Activated B cell treated with CpG ODN at 0.5 μM for 24 hours (primary cell): ENCODE measurements around the gene NOM1. TPM values are rescaled to one million over a fixed set of nuclear protein-coding genes. Genes with fewer than 3 reads are reported as not detected.
"Not testable (repeated sequence)": the region's sequence is repeated elsewhere in the genome, so short reads cannot be mapped to it uniquely, and the experiment has no call there.

ENCODE experiments used
- ATAC-seq: fragments of 200-7000 bp; cut with Tn5 transposase; one replicate; pipeline ENCODE4 v1.10.0; 2021; ENCODE audit warnings: low read depth, mild to moderate bottlenecking, moderate library complexity
- CTCF ChIA-PET: fragments of 350-600 bp; sonication (Branson Sonifier 250); formaldehyde crosslinking; loops from one replicate; lab custom pipeline; 2021; ENCODE audit warnings: antibody characterized with exemption; lab: Charles Lee
- POLR2A ChIA-PET: fragments of 350-600 bp; sonication (Branson Sonifier 250); formaldehyde crosslinking; loops from one replicate; lab custom pipeline; 2021; ENCODE audit warnings: antibody characterized with exemption; lab: Charles Lee
- DNase-seq: peaks from one replicate; pipeline ENCODE4 v3.0.0; 2022
- H3K27ac Mint-ChIP-seq: one replicate; pipeline ENCODE4 v1.8.0; 2020; ENCODE audit warnings: mixed read lengths
- H3K27me3 Mint-ChIP-seq: one replicate; pipeline ENCODE4 v1.8.0; 2021; ENCODE audit warnings: mixed read lengths
- H3K36me3 Mint-ChIP-seq: one replicate; pipeline ENCODE4 v1.8.0; 2021; ENCODE audit warnings: low read depth, mixed read lengths
- H3K4me1 Mint-ChIP-seq: one replicate; pipeline ENCODE4 v1.8.0; 2021; ENCODE audit warnings: mixed read lengths
- H3K4me3 Mint-ChIP-seq: one replicate; pipeline ENCODE4 v1.8.0; 2020; ENCODE audit warnings: mild to moderate bottlenecking, mixed read lengths
- H3K9me3 Mint-ChIP-seq: one replicate; pipeline ENCODE4 v1.8.0; 2020; ENCODE audit warnings: mixed read lengths
- CTCF ChIP-seq: fragments of 200-600 bp; IDR thresholded peaks from one replicate; pipeline ENCODE4 v1.8.0; 2022; ENCODE audit warnings: antibody characterized with exemption, mild to moderate bottlenecking
- intact Hi-C: fragments of 100-400 bp; cut with micrococcal nuclease; formaldehyde crosslinking; loops from one replicate; pipeline ENCODE4 v1.15.1; 2024
- total RNA-seq: library from RNA; stranded (reverse); gene quantifications from 2 replicates; pipeline ENCODE4 v1.2.3, GENCODE V29; 2022

The NOM1 gene
- total RNA-seq, 1 donor from 2014 or later = 39.1 TPM

GRCh38 chr7:156927571-156928405 lies 21.7 kb upstream of the NOM1 start:
- Mint-ChIP-seq H3K27ac (no peak overlapping the region), H3K36me3 (no peaks in the 10 kb centered on the region)
- no peak for ATAC-seq

GRCh38 chr7:156928406-156928747 lies 21.1 kb upstream of the NOM1 start:
- H3K36me3 Mint-ChIP-seq = no peaks in the 10 kb centered on the region
- CTCF ChIA-PET = no interaction called here
- peaks cover under 1% of the 10 kb centered on the region for H3K4me1 Mint-ChIP-seq
- peaks cover 10% of the 10 kb centered on the region for H3K27me3 Mint-ChIP-seq
- H3K4me3 Mint-ChIP-seq = no peak overlapping the region
- POLR2A ChIA-PET = no interaction called here
- intact Hi-C loops = no loop called here
- no peak for TF ChIP-seq CTCF
- no peaks in the 10 kb centered on the region for H3K9me3 Mint-ChIP-seq
- ATAC-seq (no peak), DNase-seq (no peak)
- no peak overlapping the region for H3K27ac Mint-ChIP-seq

More at GRCh38 chr7:156927571-156928405, 21.7 kb upstream of the NOM1 start:
- no peak overlapping the region for H3K4me3 Mint-ChIP-seq
- DNase-seq = no peak
- ChIA-PET CTCF (no interaction called here), POLR2A (no interaction called here)
- H3K27me3 Mint-ChIP-seq = peaks cover 13% of the 10 kb centered on the region
- no peaks in the 10 kb centered on the region for H3K9me3 Mint-ChIP-seq
- intact Hi-C loops = no loop called here
- peaks cover 5% of the 10 kb centered on the region for H3K4me1 Mint-ChIP-seq
- TF ChIP-seq CTCF = no peak

- no peak overlapping the region for H3K4me3 Mint-ChIP-seq
- peaks cover 7% of the 10 kb centered on the region for H3K27me3 Mint-ChIP-seq
- no peak overlapping the region for H3K27ac Mint-ChIP-seq
- ATAC-seq (no peak), DNase-seq (no peak)
- no peaks in the 10 kb centered on the region for H3K4me1 Mint-ChIP-seq
- ChIA-PET CTCF (no interaction called here), POLR2A (no interaction called here)
- TF ChIP-seq CTCF = no peak
- intact Hi-C loops = no loop called here
- no peaks in the 10 kb centered on the region for H3K9me3 Mint-ChIP-seq
- H3K36me3 Mint-ChIP-seq = no peaks in the 10 kb centered on the region
Observed at GRCh38 chr7:156929789-156930539, 19.5 kb upstream of the NOM1 start.

- DNase-seq (no peak), ATAC-seq (no peak)
- H3K36me3 Mint-ChIP-seq = no peaks in the 10 kb centered on the region
- H3K9me3 Mint-ChIP-seq = no peaks in the 10 kb centered on the region
- ChIA-PET POLR2A (no interaction called here), CTCF (no interaction called here)
- peaks cover 8% of the 10 kb centered on the region for H3K27me3 Mint-ChIP-seq
- intact Hi-C loops = no loop called here
- no peaks in the 10 kb centered on the region for H3K4me1 Mint-ChIP-seq
- H3K4me3 Mint-ChIP-seq = no peak overlapping the region
- H3K27ac Mint-ChIP-seq = no peak overlapping the region
- no peak for TF ChIP-seq CTCF
Observed at GRCh38 chr7:156932006-156932405, 17.5 kb upstream of the NOM1 start.

- no peaks in the 10 kb centered on the region for H3K4me1 Mint-ChIP-seq
- ChIA-PET CTCF (no interaction called here), POLR2A (no interaction called here)
- H3K36me3 Mint-ChIP-seq = no peaks in the 10 kb centered on the region
- intact Hi-C loops = no loop called here
- TF ChIP-seq CTCF = no peak
- no peak overlapping the region for H3K27ac Mint-ChIP-seq
- H3K4me3 Mint-ChIP-seq = no peak overlapping the region
- no peaks in the 10 kb centered on the region for H3K9me3 Mint-ChIP-seq
- DNase-seq = no peak
- ATAC-seq = no peak
- peaks cover 3% of the 10 kb centered on the region for H3K27me3 Mint-ChIP-seq
Observed at GRCh38 chr7:156935250-156935649, 14.3 kb upstream of the NOM1 start.

GRCh38 chr7:156936766-156937165 lies 12.7 kb upstream of the NOM1 start:
- H3K36me3 Mint-ChIP-seq, intact Hi-C loops, ATAC-seq, H3K9me3 Mint-ChIP-seq, CTCF ChIA-PET, H3K27ac Mint-ChIP-seq, H3K4me1 Mint-ChIP-seq, H3K4me3 Mint-ChIP-seq, H3K27me3 Mint-ChIP-seq, DNase-seq: not testable (repeated sequence)
- POLR2A ChIA-PET = interaction anchor here (0.7 kb wide), 1 partner anchor 204 kb away, joined by 5 read pairs; no protein-coding TSS in a partner anchor
